ENCODE measurements around the gene MLXIP.
"Not testable (repeated sequence)": the region's sequence is repeated elsewhere in the genome, so short reads cannot be mapped to it uniquely, and the experiment has no call there.

The MLXIP gene

GRCh38 chr12:122148657-122149056 lies 70.1 kb downstream of the MLXIP start:
- no peak for DNase-seq (ENCODE audit: low spot score)

GRCh38 chr12:122150127-122150681 lies 71.6 kb downstream of the MLXIP start:
- no peak for DNase-seq (ENCODE audit: low spot score)

- DNase-seq (ENCODE audit: low spot score): peak; percentile 7
These were observed 74.2 kb downstream of the MLXIP start for GRCh38 chr12:122152754-122153153.

GRCh38 chr12:122155705-122156104 lies 77.1 kb downstream of the MLXIP start:
- DNase-seq (ENCODE audit: low spot score): no peak

GRCh38 chr12:122158700-122159285 lies 80.2 kb downstream of the MLXIP start:
- DNase-seq (ENCODE audit: low spot score): no peak

GRCh38 chr12:122159882-122160281 lies 81.3 kb downstream of the MLXIP start:
- no peak for DNase-seq (ENCODE audit: low spot score)

- DNase-seq (ENCODE audit: low spot score): no peak
These were observed 82.2 kb downstream of the MLXIP start for GRCh38 chr12:122160761-122161160.

GRCh38 chr12:122161682-122162081 lies 83.1 kb downstream of the MLXIP start:
- no peak for DNase-seq (ENCODE audit: low spot score)

GRCh38 chr12:122162976-122163375 lies 84.4 kb downstream of the MLXIP start:
- no peak for DNase-seq (ENCODE audit: low spot score)

- no peak for DNase-seq (ENCODE audit: low spot score)
These were observed 88.1 kb downstream of the MLXIP start for GRCh38 chr12:122166422-122167349.

GRCh38 chr12:122167356-122167925 lies 88.9 kb downstream of the MLXIP start:
- no peak for DNase-seq (ENCODE audit: low spot score)

GRCh38 chr12:122168492-122168891 lies 89.9 kb downstream of the MLXIP start:
- no peak for DNase-seq (ENCODE audit: low spot score)

GRCh38 chr12:122171399-122171798 lies 92.8 kb downstream of the MLXIP start:
- no peak for DNase-seq (ENCODE audit: low spot score)

- DNase-seq (ENCODE audit: low spot score): no peak
These were observed 93.8 kb downstream of the MLXIP start for GRCh38 chr12:122172262-122172939.

GRCh38 chr12:122174155-122174845 lies 95.7 kb downstream of the MLXIP start, which contains the start of gene IL31:
IL31 (minus strand) TSS chr12:122174221; CDS start chr12:122174172, 49 bp downstream.
- DNase-seq (ENCODE audit: low spot score): no peak

GRCh38 chr12:122176473-122176872 lies 97.9 kb downstream of the MLXIP start:
- DNase-seq (ENCODE audit: low spot score): not testable (repeated sequence)

- no peak for DNase-seq (ENCODE audit: low spot score)
These were observed 104.5 kb downstream of the MLXIP start, which contains the start of gene LRRC43 for GRCh38 chr12:122182887-122183587. LRRC43 (plus strand) TSS chr12:122183123; CDS start chr12:122183145, 22 bp downstream.

GRCh38 chr12:122183588-122183940 lies 105.0 kb downstream of the MLXIP start:
- no peak for DNase-seq (ENCODE audit: low spot score)

- DNase-seq (ENCODE audit: low spot score): no peak
These were observed 106.0 kb downstream of the MLXIP start for GRCh38 chr12:122184517-122184916.

- DNase-seq (ENCODE audit: low spot score): no peak
These were observed 106.5 kb downstream of the MLXIP start for GRCh38 chr12:122185079-122185478.

All from globus pallidus (tissue), 1 donor.